GM18505 (cell line): Measurements from ENCODE around the gene EEFSEC.

Experiments
- ATAC-seq: cut with Tn5 transposase; IDR thresholded peaks from one replicate; pipeline ENCODE4 v1.9.1; 2021; ENCODE audit not compliant: unreplicated experiment
- POLR2A ChIP-seq: IDR thresholded peaks from 4 replicates; pipeline ENCODE4 v1.6.1; 2011; ENCODE audit warnings: borderline replicate concordance; ENCODE audit not compliant: insufficient read depth, insufficient read length; ENCODE audit errors: extremely low read depth

EEFSEC gene

DNA sequence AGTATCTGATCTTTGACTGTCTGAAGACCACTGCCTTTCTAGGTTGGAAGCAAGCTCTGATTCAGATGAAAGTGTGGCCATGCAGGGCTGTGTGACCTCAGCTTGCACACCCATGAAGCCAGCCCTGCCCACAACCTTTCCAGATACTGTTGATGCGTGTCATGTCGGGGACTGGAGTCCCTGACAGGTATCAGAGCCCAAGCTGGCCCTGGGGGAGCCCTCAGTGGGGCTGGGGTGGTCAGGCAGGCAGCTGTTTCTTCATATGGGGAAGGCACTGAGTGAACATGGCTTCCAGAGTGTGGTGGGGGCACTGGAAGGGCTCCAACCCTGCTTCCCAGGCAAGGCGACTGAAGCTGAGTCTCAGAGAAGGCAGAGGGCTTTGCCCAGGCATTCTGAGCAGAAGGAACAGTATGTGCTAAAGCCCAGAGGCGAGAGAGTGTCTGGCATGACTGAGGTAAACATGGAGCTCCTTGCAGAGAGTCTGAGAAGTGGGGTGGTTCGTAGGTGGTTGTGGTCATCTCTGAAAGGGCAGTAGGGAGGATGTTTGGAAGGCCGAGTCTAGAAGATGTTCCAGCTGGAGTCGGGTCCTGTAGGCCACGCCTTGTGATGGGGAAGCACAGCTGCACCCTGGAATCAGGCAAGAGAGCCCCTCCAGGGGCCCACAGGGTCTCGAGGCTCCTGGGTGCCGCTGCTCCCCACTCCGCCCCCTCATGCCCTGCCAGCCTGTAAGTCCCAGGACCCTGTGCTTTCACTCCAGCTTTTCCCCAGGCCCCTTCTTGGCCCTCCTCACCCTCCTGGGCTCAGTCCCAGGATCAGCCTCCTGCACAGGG, 122.2 kb downstream of the EEFSEC start:
- TF ChIP-seq POLR2A, result no peak
- no peak for ATAC-seq

- TF ChIP-seq POLR2A, result no peak
- ATAC-seq, result no peak
Observed at GRCh38 chr3:128276146-128276435, 122.8 kb downstream of the EEFSEC start.

GRCh38 chr3:128276577-128277183, 123.4 kb downstream of the EEFSEC start:
- TF ChIP-seq POLR2A, result no peak
- ATAC-seq, result no peak

DNA sequence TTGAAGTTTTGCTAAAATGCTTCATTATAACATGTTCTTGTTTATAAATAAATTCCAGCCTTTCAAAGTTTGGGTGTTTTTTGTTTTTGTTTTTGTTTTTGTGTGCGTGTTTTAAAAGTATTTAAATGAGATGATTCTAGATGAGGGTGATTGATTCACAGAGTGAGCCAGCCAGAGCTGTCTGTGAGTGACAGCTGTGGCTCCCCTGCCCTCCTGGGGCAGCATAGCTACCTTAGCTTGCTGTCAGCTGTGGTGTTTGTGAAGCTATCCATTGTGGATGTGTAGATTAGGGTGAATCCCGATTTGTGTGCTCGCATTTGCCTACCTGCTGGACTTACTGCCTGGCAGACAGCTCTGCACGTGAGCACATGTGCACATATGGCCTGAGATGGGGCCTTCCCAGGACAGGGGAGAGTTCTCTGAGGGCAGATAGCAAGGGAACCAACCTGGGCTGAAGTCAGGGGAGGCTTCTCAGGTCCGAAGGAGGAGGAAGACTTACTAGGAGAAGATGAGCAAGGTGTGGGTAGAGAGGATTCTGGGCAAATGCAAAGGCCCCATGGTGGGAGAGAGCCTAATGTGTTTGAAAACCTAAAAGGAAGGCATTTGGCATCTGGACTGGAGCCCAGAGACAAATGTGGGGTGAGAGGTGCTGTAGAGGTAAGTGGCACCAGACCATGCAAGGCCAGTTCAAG, 124.2 kb downstream of the EEFSEC start:
- no peak for ATAC-seq
- no peak for TF ChIP-seq POLR2A

DNA sequence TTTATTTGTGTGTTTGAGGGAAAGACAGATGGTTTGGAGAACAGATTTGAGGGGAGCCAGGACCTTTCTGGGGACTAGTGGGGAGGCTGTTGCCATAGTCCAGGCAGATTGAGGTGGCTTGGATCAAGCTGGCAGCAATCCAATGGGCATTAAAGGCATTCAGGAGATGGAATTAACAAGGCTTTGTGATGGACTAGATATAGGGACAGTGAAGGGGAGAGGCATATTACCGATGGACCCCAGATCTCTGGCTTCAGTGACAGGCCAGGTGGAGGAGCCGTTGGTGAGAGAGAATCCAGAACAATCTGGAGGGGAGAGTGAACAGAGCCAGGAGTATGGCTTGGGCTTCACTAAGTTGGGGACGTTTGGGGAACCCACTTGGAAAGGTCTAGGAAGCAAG, 124.8 kb downstream of the EEFSEC start:
- TF ChIP-seq POLR2A, result no peak
- ATAC-seq, result no peak

- no peak for ATAC-seq
- TF ChIP-seq POLR2A, result no peak
Observed at GRCh38 chr3:128278761-128279600, 125.7 kb downstream of the EEFSEC start.

DNA sequence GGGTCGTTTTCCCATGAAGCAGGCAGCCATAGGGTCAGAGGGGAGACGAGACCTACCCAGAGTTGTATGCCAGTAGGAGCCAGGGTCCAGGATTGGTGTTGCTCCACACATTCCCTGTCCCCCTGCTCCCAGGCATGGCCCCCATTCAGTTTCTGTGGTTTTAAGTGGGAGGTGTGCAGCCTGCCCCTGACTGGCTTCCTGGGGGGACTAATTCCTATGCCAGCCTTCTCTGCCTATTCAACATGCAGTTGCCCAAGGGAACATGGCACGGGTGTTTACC, 126.3 kb downstream of the EEFSEC start:
- no peak for TF ChIP-seq POLR2A
- ATAC-seq, result no peak

DNA sequence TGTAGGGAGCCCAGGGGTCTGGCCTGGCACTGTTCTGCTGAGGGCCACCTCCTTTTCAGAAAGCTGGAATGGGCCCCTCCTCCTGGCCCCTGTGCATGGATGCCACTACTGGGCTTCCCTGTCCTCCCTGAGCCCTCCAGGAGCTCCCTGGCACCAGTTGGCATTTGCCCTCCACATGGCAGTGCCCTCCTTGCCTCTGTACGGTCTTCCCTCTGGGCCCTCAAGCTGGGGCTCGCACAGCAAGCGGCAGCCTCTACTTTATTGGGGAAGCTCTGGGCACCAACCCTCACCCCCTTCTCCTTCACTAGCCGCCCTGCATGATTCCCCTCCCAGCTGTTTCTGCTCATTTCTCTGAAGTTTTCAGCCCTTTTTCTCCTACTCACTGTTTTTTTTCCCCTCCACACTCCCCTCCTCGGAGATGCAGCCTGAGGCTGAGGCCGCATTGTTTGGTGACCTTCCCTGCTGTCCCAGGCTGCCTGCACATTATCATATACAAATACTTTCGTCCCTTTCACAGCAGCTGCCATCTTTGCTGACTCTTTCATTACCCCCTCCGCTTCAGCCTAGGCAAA, 127.3 kb downstream of the EEFSEC start:
- TF ChIP-seq POLR2A, result no peak
- ATAC-seq, result no peak

DNA sequence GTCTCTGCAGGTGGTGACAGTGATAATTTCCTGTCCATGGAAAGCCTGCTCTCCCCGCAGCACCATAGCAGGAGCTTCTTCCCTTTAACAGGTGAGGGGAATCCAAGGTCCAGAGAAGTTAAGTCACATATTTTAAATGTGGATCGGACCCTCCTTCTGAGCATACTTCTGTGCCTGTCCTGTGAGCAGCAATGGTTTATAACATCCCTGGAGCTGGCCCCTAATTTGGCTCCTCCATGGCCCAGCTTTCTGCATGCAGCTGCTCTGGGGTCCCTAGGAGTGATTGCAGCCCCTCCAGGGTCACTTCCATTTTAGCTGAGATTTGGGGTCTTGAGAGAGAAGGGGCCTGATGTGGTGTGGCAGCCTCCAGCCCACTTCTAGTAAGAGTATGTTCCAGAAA, 127.8 kb downstream of the EEFSEC start:
- no peak for TF ChIP-seq POLR2A
- ATAC-seq, result no peak

DNA sequence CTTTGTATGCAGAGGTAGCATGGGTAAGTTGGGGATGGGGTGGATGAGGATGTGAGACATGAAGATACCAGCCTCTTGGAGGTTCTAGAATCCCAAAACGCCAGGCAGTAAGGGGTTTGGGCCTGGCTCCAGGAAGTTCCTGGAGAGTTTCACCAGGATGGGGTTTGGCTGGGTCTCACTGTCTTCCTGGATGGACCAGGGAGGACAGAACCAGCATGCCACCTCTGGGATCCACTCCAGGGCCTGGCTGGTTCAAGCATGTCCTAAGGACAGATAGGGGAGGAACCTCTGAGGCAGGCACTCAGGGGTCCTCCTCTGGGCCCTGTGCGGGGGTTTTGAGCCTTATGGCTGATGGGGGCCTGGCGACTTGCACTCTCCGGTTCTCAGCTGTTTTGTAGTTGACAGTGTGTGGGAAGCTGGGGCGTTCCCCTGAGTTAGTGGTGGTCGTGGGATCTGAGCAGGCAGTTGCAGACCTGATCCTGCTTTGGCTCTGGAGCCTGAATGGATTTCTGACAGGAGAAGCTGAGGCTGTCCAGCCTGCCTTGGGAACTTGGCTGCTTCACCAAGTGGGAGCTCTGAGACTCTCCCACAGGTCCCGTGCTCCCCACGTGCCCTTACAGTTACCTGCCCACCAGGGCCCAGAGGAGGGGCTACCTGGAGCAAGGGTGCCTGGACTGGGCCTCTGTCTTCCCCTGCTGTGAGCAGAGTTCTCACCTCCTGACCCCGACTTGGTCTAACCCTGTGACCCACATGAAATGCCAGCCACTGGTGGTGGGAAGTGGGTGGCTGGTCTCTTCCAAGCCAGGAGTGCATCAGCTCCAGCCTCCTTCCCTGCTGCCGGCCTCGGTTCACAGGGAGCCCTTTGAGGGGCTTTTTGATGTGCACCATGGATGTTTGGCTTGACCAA, 128.4 kb downstream of the EEFSEC start:
- TF ChIP-seq POLR2A, result no peak
- ATAC-seq, result no peak

- ATAC-seq, result no peak
- no peak for TF ChIP-seq POLR2A
Observed at GRCh38 chr3:128282380-128283196, 129.3 kb downstream of the EEFSEC start.
